Transverse colon (tissue), 4 donors: ENCODE results near the gene SMIM11.

Experiments
- CTCF ChIP-seq, 5 experiments: fragments of 200-600 bp in 3 of 5; fragments of 450-650 bp in 2 of 5; sonication (generic) in 3 of 5; IDR thresholded peaks; 1 replicate in 2 of 5; 2 replicates in 3 of 5; pipeline ENCODE4 v1.5.1; 2016 to 2017; ENCODE audit warnings: antibody characterized with exemption in 5 of 5, inconsistent platforms in 3 of 5, mild to moderate bottlenecking in 2 of 5, moderate library complexity in 1 of 5
- POLR2AphosphoS5 ChIP-seq, 3 donors: sonication (generic); formaldehyde crosslinking; IDR thresholded peaks; one replicate each; pipeline ENCODE4 v1.6.1; 2016; ENCODE audit warnings: antibody characterized with exemption in 3 of 3

- TF ChIP-seq POLR2AphosphoS5 (IDR thresholded peaks at IDR 0.05) = no peak
- TF ChIP-seq CTCF (IDR thresholded peaks at IDR 0.05) = no peak
Observed at GRCh38 chr21:34372321-34372720, 3.0 kb upstream of the SMIM11 start.
